ENCODE results near the gene TMEM52.
"Not testable (repeated sequence)": the region's sequence is repeated elsewhere in the genome, so short reads cannot be mapped to it uniquely, and the experiment has no call there.

TMEM52 gene

GRCh38 chr1:1945782-1946393 is 26.8 kb upstream of the TMEM52 start:
- no peak for DNase-seq

- DNase-seq = peak; percentile 50
Observed at GRCh38 chr1:1943834-1944570, 24.9 kb upstream of the TMEM52 start.

GRCh38 chr1:1942753-1943656 is 23.9 kb upstream of the TMEM52 start:
- DNase-seq = no peak

GRCh38 chr1:1941868-1942752 is 23.0 kb upstream of the TMEM52 start:
- DNase-seq = no peak

- no peak for DNase-seq
Observed at GRCh38 chr1:1941211-1941841, 22.2 kb upstream of the TMEM52 start.

- DNase-seq = no peak
Observed at GRCh38 chr1:1940123-1940425, 21.0 kb upstream of the TMEM52 start.

GRCh38 chr1:1939296-1940122 is 20.4 kb upstream of the TMEM52 start:
- DNase-seq = no peak

GRCh38 chr1:1938613-1939295 is 19.7 kb upstream of the TMEM52 start:
- no peak for DNase-seq

GRCh38 chr1:1938276-1938573 is 19.1 kb upstream of the TMEM52 start:
- no peak for DNase-seq

GRCh38 chr1:1937549-1938275 is 18.6 kb upstream of the TMEM52 start:
- no peak for DNase-seq

- DNase-seq = no peak
Observed at GRCh38 chr1:1937061-1937460, 18.0 kb upstream of the TMEM52 start.

- not testable (repeated sequence) for DNase-seq
Observed at GRCh38 chr1:1934848-1935247, 15.8 kb upstream of the TMEM52 start.

- no peak for DNase-seq
Observed at GRCh38 chr1:1929639-1930545, 10.8 kb upstream of the TMEM52 start.

GRCh38 chr1:1929102-1929638 is 10.1 kb upstream of the TMEM52 start:
- DNase-seq = no peak

GRCh38 chr1:1928231-1929101 is 9.4 kb upstream of the TMEM52 start:
- DNase-seq = no peak

- DNase-seq = no peak
Observed at GRCh38 chr1:1927751-1928150, 8.7 kb upstream of the TMEM52 start.

- no peak for DNase-seq
Observed at GRCh38 chr1:1926886-1927660, 8.0 kb upstream of the TMEM52 start.

All from activated effector memory CD4-positive, alpha-beta T cell treated with Interleukin-2 at 50 U/mL for 16 hours (primary cell).